Measurements from ENCODE around the gene APLNR.
"Not testable (repeated sequence)": the region's sequence is repeated elsewhere in the genome, so short reads cannot be mapped to it uniquely, and the experiment has no call there.

The APLNR gene

GRCh38 chr11:57237204-57237681, at the start of gene APLNR:
Gene APLNR (minus strand): TSS chr11:57237250. CDS start chr11:57237004, 246 bp downstream.
- no peak for DNase-seq (ENCODE audit: low spot score)

GRCh38 chr11:57283231-57283990, 46.4 kb upstream of the APLNR start:
- DNase-seq (ENCODE audit: low spot score): no peak

GRCh38 chr11:57281546-57281945, 44.5 kb upstream of the APLNR start:
- DNase-seq (ENCODE audit: low spot score): not testable (repeated sequence)

GRCh38 chr11:57279116-57279515, 42.1 kb upstream of the APLNR start:
- DNase-seq (ENCODE audit: low spot score): no peak

- DNase-seq (ENCODE audit: low spot score): no peak
These were observed 41.7 kb upstream of the APLNR start for GRCh38 chr11:57278721-57279095.

- DNase-seq (ENCODE audit: low spot score): peak; percentile 73
These were observed 41.0 kb upstream of the APLNR start for GRCh38 chr11:57277845-57278720.

GRCh38 chr11:57276971-57277675, 40.1 kb upstream of the APLNR start:
- no peak for DNase-seq (ENCODE audit: low spot score)

GRCh38 chr11:57276169-57276970, 39.3 kb upstream of the APLNR start:
- DNase-seq (ENCODE audit: low spot score): no peak

- no peak for DNase-seq (ENCODE audit: low spot score)
These were observed 38.5 kb upstream of the APLNR start for GRCh38 chr11:57275582-57275981.

- DNase-seq (ENCODE audit: low spot score): no peak
These were observed 38.0 kb upstream of the APLNR start for GRCh38 chr11:57274904-57275498.

GRCh38 chr11:57273448-57274058, 36.5 kb upstream of the APLNR start:
- no peak for DNase-seq (ENCODE audit: low spot score)

- no peak for DNase-seq (ENCODE audit: low spot score)
These were observed 32.5 kb upstream of the APLNR start for GRCh38 chr11:57269571-57270021.

- DNase-seq (ENCODE audit: low spot score): no peak
These were observed 29.1 kb upstream of the APLNR start for GRCh38 chr11:57266157-57266556.

GRCh38 chr11:57263351-57263750, 26.3 kb upstream of the APLNR start:
- no peak for DNase-seq (ENCODE audit: low spot score)

GRCh38 chr11:57262157-57262556, 25.1 kb upstream of the APLNR start:
- no peak for DNase-seq (ENCODE audit: low spot score)

- DNase-seq (ENCODE audit: low spot score): no peak
These were observed 24.1 kb upstream of the APLNR start for GRCh38 chr11:57260937-57261783.

GRCh38 chr11:57256119-57256518, 19.1 kb upstream of the APLNR start:
- no peak for DNase-seq (ENCODE audit: low spot score)

GRCh38 chr11:57255618-57256017, 18.6 kb upstream of the APLNR start:
- DNase-seq (ENCODE audit: low spot score): no peak

- DNase-seq (ENCODE audit: low spot score): no peak
These were observed 17.6 kb upstream of the APLNR start for GRCh38 chr11:57254631-57255030.
